GM12891 (cell line): ENCODE measurements around the gene CCZ1B.
"Not testable (repeated sequence)": the region's sequence is repeated elsewhere in the genome, so short reads cannot be mapped to it uniquely, and the experiment has no call there.

Source experiments
- POLR2A ChIP-seq: IDR thresholded peaks from 2 replicates; pipeline ENCODE4 v1.6.1; 2011; ENCODE audit warnings: low read depth, low read length, control low read depth
- POLR2AphosphoS5 ChIP-seq: IDR thresholded peaks from 2 replicates; pipeline ENCODE4 v1.6.1; 2011; ENCODE audit warnings: low read depth, low read length, control low read depth
- TAF1 ChIP-seq: IDR thresholded peaks from 2 replicates; pipeline ENCODE4 v1.6.1; 2011; ENCODE audit warnings: low read depth, low read length, control low read depth

DNA sequence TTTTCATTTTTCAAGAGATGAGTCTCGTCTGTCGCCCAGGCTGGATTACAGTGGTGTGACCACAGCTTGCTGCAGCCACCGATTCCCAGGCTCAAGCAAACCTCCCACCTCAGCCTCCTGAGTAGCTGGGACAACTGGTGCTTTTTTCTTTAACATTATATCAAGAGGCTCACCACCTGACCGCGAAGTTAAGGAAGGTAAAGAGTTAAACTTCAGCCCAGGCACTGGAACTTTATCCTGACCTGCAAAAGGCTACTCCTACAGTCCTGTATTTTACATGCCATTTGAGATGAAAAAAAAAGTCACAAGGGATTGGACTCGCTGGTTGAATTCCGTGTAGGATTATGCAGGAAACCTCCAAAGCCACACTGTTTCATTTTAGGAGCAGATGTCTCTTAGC lies 10.6 kb downstream of the CCZ1B start:
- TF ChIP-seq POLR2AphosphoS5, POLR2A, TAF1: not testable (repeated sequence)
